HFF-Myc (cell line): ENCODE results near the gene SDK2.

Experiments used
- DNase-seq: peaks from one replicate; pipeline ENCODE4 v3.0.0-alpha.2; 2011; ENCODE audit warnings: low read depth; ENCODE audit errors: extremely low read depth
- H3K4me3 ChIP-seq: replicated peaks from 2 replicates; pipeline ENCODE4 v1.5.1; 2011; ENCODE audit warnings: low read depth, mild to moderate bottlenecking, control low read depth, low read length
- CTCF ChIP-seq: IDR thresholded peaks from 2 replicates; pipeline ENCODE4 v1.5.1; 2012; ENCODE audit warnings: mild to moderate bottlenecking, low read depth, low read length, control low read depth; ENCODE audit errors: missing control alignments

SDK2 gene, protein sequence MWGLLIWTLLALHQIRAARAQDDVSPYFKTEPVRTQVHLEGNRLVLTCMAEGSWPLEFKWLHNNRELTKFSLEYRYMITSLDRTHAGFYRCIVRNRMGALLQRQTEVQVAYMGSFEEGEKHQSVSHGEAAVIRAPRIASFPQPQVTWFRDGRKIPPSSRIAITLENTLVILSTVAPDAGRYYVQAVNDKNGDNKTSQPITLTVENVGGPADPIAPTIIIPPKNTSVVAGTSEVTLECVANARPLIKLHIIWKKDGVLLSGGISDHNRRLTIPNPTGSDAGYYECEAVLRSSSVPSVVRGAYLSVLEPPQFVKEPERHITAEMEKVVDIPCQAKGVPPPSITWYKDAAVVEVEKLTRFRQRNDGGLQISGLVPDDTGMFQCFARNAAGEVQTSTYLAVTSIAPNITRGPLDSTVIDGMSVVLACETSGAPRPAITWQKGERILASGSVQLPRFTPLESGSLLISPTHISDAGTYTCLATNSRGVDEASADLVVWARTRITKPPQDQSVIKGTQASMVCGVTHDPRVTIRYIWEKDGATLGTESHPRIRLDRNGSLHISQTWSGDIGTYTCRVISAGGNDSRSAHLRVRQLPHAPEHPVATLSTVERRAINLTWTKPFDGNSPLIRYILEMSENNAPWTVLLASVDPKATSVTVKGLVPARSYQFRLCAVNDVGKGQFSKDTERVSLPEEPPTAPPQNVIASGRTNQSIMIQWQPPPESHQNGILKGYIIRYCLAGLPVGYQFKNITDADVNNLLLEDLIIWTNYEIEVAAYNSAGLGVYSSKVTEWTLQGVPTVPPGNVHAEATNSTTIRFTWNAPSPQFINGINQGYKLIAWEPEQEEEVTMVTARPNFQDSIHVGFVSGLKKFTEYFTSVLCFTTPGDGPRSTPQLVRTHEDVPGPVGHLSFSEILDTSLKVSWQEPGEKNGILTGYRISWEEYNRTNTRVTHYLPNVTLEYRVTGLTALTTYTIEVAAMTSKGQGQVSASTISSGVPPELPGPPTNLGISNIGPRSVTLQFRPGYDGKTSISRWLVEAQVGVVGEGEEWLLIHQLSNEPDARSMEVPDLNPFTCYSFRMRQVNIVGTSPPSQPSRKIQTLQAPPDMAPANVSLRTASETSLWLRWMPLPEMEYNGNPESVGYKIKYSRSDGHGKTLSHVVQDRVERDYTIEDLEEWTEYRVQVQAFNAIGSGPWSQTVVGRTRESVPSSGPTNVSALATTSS (N-terminal part only)

DNA sequence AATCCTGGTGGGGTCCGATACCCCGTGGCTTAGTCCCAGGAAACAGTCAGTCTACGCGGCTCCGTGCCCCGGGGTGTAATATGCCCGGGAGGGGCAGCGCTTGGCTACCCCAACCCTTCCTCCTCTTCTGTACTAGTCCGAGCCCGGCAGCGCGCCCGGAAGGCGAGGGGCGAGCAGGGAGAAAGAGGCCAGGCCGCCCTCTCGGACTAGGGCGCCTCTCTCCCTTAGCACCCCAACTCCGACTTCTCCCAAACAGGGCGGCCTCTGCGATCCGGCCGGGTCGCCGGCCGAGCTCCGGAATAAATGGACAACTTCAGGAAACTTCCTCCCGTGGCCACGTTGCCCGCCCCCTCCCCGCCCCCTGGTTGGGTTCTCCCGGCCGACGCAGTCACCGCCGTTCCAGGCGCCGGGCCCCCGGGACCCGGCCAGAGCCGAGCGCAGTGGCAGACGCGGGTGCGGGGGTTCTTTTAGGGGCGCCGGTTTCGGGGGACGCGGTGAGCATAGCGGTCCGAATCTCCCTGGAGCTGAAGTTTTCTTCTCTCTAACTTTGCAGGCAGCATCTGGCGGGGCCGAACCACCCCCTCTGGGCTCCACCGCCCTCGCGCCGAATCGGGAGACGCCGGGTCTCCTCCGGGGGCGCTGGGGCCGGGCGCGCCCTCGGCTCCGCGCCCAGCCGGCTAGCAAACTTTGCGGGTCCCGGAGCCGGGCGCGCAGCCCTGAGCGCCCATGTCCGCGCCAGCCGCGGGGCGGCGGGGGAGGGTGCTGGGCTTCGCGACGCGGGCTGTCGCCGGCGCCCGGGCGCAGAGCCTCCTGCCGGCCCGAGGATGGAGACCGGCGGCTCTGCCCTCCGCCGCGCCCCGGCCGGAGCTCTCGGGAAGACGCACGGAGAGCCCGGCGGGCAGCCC lies at the start of gene SDK2:
SDK2 (minus strand) TSS at position 301 of the 905 bp plus-strand sequence. CDS start 357 bp downstream, outside the sequence.
- no peak for DNase-seq
- no peak within 1 kb of the TSS for H3K4me3 ChIP-seq
- no peak for TF ChIP-seq CTCF

- H3K4me3 ChIP-seq: no peak overlapping the region
- no peak for TF ChIP-seq CTCF
- DNase-seq: no peak
These were observed 48.8 kb upstream of the SDK2 start for GRCh38 chr17:73693071-73693470.

DNA sequence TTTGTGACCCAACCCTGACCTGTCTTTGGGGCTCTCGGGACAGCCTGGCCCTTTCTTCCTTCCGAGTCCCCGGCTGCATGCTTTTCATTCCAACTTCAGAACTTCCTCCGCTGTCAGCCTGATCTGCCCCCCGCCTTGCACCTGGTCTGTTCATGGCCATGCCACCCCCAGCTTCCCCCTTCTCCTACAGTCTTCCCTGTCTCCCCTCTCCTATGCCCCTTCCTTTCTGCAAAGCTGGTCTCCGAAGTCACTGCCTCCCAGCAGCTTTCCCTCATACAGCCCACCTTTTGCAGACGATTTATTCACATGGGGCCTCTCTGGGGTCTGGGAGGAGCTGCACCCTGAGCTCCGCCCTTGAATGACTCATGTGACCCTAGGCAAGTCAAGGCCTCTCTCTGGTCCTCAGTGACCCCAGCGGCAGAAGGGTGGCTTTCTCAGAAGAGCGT lies 47.1 kb upstream of the SDK2 start:
- DNase-seq: no peak
- no peak for TF ChIP-seq CTCF
- H3K4me3 ChIP-seq: no peak overlapping the region

- no peak for DNase-seq
- H3K4me3 ChIP-seq: no peak overlapping the region
- TF ChIP-seq CTCF: no peak
These were observed 46.4 kb upstream of the SDK2 start for GRCh38 chr17:73690676-73691075.

GRCh38 chr17:73689596-73690275 lies 45.5 kb upstream of the SDK2 start:
- TF ChIP-seq CTCF: no peak
- no peak for DNase-seq
- no peak overlapping the region for H3K4me3 ChIP-seq
